ENCODE measurements around the gene KRT5.

Gene KRT5

GRCh38 chr12:52529417-52529816 is 9.2 kb upstream of the KRT5 start:
- TF ChIP-seq, protein P1, sequence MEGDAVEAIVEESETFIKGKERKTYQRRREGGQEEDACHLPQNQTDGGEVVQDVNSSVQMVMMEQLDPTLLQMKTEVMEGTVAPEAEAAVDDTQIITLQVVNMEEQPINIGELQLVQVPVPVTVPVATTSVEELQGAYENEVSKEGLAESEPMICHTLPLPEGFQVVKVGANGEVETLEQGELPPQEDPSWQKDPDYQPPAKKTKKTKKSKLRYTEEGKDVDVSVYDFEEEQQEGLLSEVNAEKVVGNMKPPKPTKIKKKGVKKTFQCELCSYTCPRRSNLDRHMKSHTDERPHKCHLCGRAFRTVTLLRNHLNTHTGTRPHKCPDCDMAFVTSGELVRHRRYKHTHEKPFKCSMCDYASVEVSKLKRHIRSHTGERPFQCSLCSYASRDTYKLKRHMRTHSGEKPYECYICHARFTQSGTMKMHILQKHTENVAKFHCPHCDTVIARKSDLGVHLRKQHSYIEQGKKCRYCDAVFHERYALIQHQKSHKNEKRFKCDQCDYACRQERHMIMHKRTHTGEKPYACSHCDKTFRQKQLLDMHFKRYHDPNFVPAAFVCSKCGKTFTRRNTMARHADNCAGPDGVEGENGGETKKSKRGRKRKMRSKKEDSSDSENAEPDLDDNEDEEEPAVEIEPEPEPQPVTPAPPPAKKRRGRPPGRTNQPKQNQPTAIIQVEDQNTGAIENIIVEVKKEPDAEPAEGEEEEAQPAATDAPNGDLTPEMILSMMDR (conservative IDR thresholded peaks at IDR 0.05; ENCODE audit: low read depth): no peak
- ChIA-PET POLR2A (ENCODE audit: low non-redundant PET) (no interaction called here), CTCF (no interaction called here)
- H3K27ac ChIP-seq: no peak overlapping the region; the same call in 1 of the 2 replicates
- no peak for DNase-seq (ENCODE audit: low spot score)

- ChIA-PET POLR2A (ENCODE audit: low non-redundant PET) (no interaction called here), CTCF (interaction anchor here (0.8 kb wide), 1 partner anchor 9 kb away, joined by 4 read pairs; the partner anchor contains the start of gene KRT5)
- TF ChIP-seq, protein P1 (conservative IDR thresholded peaks at IDR 0.05; ENCODE audit: low read depth): no peak
- peak overlapping the region; percentile 25 for H3K27ac ChIP-seq
- DNase-seq (ENCODE audit: low spot score): no peak
These were observed 8.5 kb upstream of the KRT5 start for GRCh38 chr12:52528641-52529143.

DNA sequence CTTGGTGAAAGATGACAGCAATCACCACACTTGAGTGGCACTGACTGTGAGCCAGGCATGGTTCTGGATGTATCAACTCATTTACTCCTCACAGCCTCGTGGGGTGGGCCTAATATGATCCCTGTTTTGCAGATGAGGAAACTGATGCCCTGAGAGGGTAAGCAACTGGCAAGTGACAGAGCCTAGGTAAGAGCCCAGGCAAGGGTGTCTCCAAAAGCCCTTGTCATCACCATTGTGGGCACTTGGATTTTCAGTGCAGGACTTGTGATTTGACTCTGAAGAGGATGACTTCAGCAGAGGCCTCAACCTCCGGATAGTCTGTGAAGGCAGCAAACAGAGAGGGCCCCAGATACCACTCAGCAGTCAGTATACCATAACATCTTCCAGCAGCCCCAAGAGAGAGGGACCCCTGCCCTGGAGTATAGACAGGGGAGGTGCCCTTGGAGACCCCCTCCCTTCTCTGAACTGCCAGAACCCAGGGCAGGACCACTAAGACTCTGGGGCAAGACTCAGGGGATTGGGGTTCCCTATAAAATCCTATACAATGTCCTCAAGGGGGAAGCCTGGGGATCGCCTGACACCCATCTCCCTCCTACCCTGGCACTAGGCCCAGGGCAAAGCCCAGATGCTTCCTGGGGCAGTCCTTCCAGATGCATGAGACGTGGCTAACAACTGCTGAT is 7.1 kb upstream of the KRT5 start:
- H3K27ac ChIP-seq: peak overlapping the region; percentile 100
- POLR2A ChIA-PET (ENCODE audit: low non-redundant PET): no interaction called here
- no peak for DNase-seq (ENCODE audit: low spot score)
- TF ChIP-seq, protein P1 (conservative IDR thresholded peaks at IDR 0.05; ENCODE audit: low read depth): no peak
- CTCF ChIA-PET: no interaction called here

- POLR2A ChIA-PET (ENCODE audit: low non-redundant PET): no interaction called here
- DNase-seq (ENCODE audit: low spot score): no peak
- H3K27ac ChIP-seq: peak overlapping the region; percentile 100
- CTCF ChIA-PET: no interaction called here
- TF ChIP-seq, protein P1 (conservative IDR thresholded peaks at IDR 0.05; ENCODE audit: low read depth): no peak
These were observed 6.3 kb upstream of the KRT5 start for GRCh38 chr12:52526511-52526951.

- TF ChIP-seq, protein P1 (conservative IDR thresholded peaks at IDR 0.05; ENCODE audit: low read depth): no peak
- DNase-seq (ENCODE audit: low spot score): no peak
- CTCF ChIA-PET: interaction anchor here (0.6 to 1.0 kb wide), 4 partner anchors 19 to 577 kb away, joined by 3 to 6 read pairs (median 4); no protein-coding TSS in a partner anchor
- POLR2A ChIA-PET (ENCODE audit: low non-redundant PET): no interaction called here
- H3K27ac ChIP-seq: peak overlapping the region; percentile 100
These were observed 5.7 kb upstream of the KRT5 start for GRCh38 chr12:52525661-52526499.

- ChIA-PET POLR2A (ENCODE audit: low non-redundant PET) (no interaction called here), CTCF (interaction anchor here (0.6 to 1.3 kb wide), 5 partner anchors 10 to 368 kb away, joined by 3 to 6 read pairs (median 5); no protein-coding TSS in a partner anchor)
- peak; percentile 50 for DNase-seq (ENCODE audit: low spot score)
- TF ChIP-seq, protein P1 (conservative IDR thresholded peaks at IDR 0.05; ENCODE audit: low read depth): no peak
- H3K27ac ChIP-seq: peak overlapping the region; percentile 100
These were observed 4.9 kb upstream of the KRT5 start for GRCh38 chr12:52524898-52525591.

Data from RWPE1 (cell line).